Daoy (cell line): ENCODE data around the gene ZNF441. TPM values are rescaled to one million over a fixed set of nuclear protein-coding genes. Genes with fewer than 3 reads are reported as not detected.

Source experiments
- total RNA-seq: library from RNA; depleted of rRNA; stranded (reverse); fragments of >200 nt; shearing (Covaris generic); gene quantifications from 2 replicates; pipeline ENCODE4 v1.2.3, GENCODE V29; 2014; rRNA removed

Gene ZNF441
- total RNA-seq, 1 experiment from 2014 or later: 4.1 TPM

Other genes starting within 250 kb of the ZNF441 start
- gene ECSIT, start 237.9 kb upstream of the ZNF441 start, total RNA-seq: 66.3 and 96.0 TPM in 2 replicates
- gene CNN1, start 228.1 kb upstream of the ZNF441 start, total RNA-seq: 7.2 and 9.3 TPM in 2 replicates
- gene ELOF1, start 207.8 kb upstream of the ZNF441 start, total RNA-seq: 79.0 and 99.9 TPM in 2 replicates
- 0.45 and 0.97 TPM in 2 replicates for gene ACP5, start 189.4 kb upstream of the ZNF441 start, total RNA-seq
- 15.4 and 23.0 TPM in 2 replicates for gene ZNF627, start 169.5 kb upstream of the ZNF441 start, total RNA-seq
- gene ZNF823, start 28.1 kb upstream of the ZNF441 start, total RNA-seq: 4.5 and 8.6 TPM in 2 replicates
- 0.23 and 5.3 TPM in 2 replicates for gene ZNF491, start 31.5 kb downstream of the ZNF441 start, total RNA-seq
- gene ZNF440, start 47.3 kb downstream of the ZNF441 start, total RNA-seq: 2.9 and 5.2 TPM in 2 replicates
- 2.9 and 4.8 TPM in 2 replicates for gene ZNF439, start 81.7 kb downstream of the ZNF441 start, total RNA-seq
- gene ZNF69, start 120.8 kb downstream of the ZNF441 start, total RNA-seq: 5.2 and 7.0 TPM in 2 replicates
- gene ZNF700, start 158.1 kb downstream of the ZNF441 start, total RNA-seq: 5.7 and 8.7 TPM in 2 replicates
- not detected in 2 replicates for gene ZNF763, start 198.0 kb downstream of the ZNF441 start, total RNA-seq